HG02943 (cell line): ENCODE results near the gene PRLR.

ENCODE experiments used
- ATAC-seq: cut with Tn5 transposase; IDR thresholded peaks from one replicate; pipeline ENCODE4 v1.9.1; 2021; ENCODE audit warnings: mild to moderate bottlenecking, low read depth, moderate library complexity; ENCODE audit not compliant: unreplicated experiment

PRLR gene

DNA sequence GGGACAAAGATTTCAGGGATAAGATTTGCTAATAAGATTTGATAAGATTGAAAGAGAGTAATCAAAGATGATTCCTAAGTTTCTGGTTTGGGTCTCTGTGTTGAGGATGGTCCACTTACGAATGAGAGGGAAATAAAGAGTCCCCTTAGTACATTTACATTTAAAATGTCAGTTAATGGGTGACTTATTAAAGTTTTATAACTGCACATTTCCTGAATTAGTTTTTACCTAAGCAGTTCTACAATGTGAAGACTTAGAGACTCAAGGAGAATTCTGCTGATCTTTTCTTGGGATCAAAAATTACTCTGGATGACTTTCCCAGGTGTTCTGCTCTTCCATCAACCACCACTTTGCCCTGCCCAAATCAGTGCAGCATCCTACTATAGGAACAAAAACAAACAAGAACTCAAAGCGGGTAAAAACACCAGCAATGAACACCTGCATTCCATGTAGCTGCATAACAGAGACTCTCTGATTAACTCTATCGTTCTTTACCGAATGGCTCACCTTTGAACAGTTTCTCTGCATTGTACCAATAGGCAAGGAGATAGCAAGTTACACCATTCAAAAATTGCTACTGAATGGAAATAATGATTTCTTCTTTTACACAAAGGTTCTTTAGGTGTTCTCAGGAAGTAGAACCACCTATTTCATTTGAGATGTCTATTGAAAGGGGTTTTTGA is 65.3 kb downstream of the PRLR start:
- ATAC-seq = no peak

DNA sequence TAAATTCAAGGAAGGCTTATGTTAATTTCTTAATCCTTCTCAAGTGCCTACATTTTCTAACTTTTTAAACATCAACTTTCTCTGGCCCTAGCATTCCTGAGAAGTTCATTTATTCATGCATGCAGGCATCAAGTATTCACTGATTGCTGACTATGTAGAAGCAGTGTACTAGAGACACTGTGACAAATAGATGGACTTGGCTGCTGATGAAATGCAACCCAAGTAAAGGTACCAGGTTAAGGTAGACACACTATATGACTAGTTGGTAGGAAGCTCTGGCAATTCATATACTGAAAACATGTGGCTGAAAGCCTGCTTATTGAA is 66.6 kb downstream of the PRLR start:
- ATAC-seq = no peak

DNA sequence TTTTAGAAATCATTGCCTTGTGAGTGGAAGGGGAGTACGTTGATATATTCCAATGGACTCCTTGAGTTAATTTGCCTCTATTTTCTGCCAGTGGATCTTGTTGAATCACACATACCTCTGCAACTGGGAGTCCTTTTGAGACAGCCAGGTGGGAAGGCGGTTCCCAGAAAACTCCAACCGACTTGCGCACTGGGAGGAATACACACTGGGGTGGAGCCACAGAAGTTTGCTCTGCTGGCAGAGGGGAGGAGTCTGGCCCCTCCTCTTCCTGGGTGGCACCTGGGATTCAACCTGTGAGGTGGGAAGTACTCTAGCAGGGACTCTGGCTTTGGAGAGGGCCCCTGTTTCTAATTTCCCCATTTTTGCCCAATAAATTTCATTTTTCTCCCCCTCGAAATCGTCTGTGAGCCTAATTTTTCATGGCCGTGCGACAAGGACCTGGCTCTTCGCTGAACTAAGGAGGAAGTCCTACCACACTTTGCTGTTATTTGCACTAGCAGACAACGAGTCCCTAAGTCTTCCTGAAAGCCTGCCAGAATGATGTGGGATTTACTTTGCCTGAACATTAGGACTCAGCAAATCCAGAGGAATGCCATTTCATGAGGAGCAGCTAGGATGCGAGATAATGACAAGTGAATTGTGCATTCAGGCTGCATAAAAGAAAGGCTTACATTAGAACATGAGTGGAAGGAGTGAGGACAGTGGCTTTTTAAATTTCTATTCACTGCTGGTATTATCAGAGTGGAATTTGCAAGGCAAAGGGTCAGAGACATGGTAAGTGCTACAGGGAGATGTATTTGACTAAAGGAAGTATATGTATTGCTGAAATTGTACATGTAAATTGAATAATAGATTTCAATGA is 67.2 kb downstream of the PRLR start:
- no peak for ATAC-seq

DNA sequence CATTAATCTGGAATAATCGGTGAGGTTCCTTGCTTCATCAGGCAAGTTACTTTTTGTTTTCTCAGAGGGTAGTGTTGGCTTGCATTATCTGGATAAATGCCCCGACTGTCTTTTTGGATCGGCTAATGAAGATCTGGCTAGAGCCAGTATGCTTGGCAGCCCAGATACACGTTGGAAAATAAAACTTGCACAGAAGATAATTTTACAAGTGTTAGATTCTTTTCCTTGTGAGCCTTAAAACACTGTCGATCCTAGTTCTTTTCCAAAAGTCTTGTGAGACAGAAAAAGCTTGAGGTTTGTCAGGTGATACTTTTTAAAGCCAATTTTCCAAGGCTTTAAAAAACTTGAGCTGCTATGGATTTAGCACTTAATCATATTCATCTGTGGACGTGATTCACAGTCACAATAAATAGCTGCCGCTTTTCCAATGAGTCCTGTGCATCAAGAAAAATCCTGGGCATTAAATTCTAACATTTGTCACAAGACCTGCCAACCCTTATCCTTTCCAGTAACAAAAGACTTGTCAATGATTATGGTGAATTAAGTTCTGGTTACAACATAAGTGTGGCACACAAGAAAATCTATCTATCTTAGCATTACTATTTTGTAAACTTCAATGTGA is 68.5 kb downstream of the PRLR start:
- ATAC-seq = no peak

DNA sequence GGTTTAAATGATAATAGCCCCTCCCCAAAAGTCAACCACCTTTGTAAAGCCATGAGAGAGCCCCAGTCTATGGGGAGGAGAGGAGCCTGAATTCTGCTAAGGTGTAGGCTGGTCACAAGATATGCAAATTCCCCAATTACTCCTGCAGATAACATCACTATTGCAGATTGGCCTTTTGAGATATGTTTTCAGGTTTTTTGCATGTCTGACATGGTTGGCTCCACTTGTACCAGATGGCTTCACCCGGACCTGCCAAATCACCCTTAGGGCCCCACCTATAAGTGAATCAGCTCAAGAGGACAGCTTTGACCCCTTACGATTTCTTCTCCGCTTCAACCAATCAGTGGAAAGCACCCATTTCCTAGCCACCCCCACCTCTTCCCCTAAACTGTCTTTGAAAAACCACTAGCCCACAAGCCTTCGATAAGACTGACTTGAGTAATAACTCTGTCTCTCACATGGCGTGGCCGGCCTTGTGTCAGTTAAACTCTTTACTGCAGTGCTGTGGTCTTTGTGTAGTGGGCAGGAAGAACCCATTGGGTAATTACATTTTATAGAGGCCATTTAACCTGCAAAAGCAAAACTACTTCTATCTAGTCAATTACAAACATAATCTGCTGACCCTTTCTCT is 69.7 kb downstream of the PRLR start:
- ATAC-seq = no peak

DNA sequence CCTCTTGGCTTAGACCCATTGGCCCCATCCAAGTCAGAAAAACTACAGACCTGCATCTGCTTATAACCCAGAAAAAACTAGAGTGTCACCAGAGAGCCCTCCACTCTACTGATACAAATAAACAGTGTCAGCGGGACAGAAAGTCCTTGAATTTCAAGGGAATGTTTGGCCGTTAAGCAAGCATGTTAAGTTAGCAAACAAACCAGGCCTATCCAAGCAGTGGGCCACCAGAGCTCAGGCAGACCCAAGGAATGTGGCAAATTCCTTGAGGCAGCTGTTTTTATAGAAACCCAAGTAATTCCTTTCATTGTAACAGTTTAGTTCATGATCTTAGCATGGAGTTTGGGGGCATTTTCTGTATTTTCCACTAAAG is 70.9 kb downstream of the PRLR start:
- no peak for ATAC-seq

DNA sequence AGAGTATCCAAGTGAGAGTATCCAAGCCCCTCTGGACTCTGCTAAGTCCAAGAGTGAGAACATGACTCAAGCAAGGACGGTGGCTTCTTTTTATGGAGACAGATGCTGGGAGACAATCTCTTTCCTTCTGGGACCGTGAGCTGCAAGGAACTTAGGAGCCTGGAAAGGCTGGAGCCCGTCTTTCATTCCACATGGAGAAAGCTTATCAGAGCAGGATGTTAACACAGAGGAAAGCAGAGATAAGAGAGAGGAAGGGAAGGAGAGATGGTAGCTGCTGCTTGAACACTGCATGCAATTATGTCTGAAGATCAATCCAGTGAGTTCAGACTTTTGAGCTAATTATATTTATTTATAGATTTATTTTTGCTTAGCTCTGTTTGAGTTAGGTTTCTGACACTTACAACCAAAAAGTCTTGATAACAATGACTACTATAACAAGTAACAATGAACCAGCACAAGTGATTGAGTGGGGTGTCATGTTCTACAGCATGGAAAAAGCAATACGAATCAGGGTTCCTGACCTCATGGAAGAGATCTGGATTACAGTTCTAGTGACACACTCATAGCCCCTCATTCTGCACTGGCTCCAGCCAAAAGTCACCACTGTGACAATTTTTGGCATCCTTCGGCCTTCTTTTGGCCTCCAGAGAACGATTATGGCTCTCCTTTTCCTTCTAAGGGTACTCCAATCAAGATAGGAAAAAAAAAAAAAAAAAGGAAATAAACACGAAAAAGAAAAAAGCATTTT is 71.5 kb downstream of the PRLR start:
- ATAC-seq = no peak

DNA sequence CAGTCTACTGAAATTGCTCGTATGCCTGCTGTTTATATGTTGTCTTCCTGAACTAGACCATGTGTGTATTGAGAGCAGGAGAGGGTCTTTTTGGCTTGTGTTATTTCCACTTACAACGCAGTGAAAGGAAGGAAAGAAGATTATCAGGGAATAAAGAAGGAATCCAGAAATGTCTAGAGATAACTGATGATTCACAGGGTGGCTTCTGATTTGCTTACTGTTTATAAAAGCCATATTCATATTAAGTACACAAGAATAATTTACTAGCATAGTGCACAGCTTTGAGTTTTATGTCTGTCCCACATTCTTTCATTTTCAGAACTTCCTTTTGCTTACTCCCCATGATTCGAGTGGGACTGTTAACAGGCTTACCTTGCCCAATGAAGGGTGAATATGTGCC is 72.1 kb downstream of the PRLR start:
- no peak for ATAC-seq

DNA sequence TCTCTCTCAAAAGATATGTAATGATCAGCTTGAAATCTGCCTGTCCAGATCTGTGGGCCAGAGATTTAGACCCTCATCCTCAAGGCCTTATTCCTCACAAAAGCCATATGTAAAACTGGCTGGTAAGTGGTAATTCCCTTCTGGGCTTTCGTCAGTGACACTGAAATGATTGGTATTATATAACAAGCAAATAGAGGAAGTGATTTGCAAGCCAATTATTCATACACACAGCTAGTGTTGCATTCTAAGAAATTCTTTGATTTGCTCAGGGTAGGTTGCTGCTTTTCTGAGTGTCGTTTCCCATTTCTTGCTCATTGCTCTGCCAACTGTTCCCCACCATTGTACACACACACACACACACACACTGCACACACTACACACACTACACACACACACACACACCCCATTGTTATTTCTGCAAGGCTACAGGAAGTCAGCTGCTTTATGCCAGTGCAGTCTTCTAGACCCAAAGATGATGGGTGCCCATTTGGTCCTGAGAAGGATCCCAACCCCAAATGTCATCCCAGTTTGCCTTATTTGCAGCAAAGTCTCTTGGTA is 76.8 kb downstream of the PRLR start:
- ATAC-seq = no peak

DNA sequence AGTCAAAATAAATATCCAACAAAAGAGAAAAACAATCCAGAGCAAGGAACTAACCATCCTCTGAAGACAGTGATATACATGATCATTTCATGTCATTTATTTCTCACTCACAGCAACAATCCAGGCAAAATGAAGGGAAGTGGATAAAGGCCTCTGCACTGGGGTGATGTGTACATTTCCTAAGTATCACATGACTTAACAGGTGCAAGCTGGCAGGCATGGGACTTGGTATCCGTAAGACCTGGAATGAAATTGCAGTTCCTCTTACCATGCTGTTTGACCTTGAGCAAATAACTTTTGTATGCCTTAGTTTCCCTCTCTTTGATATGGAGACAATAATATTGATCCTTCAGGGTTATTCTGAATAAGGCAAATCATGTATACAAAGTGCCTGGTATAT is 77.6 kb downstream of the PRLR start:
- no peak for ATAC-seq

DNA sequence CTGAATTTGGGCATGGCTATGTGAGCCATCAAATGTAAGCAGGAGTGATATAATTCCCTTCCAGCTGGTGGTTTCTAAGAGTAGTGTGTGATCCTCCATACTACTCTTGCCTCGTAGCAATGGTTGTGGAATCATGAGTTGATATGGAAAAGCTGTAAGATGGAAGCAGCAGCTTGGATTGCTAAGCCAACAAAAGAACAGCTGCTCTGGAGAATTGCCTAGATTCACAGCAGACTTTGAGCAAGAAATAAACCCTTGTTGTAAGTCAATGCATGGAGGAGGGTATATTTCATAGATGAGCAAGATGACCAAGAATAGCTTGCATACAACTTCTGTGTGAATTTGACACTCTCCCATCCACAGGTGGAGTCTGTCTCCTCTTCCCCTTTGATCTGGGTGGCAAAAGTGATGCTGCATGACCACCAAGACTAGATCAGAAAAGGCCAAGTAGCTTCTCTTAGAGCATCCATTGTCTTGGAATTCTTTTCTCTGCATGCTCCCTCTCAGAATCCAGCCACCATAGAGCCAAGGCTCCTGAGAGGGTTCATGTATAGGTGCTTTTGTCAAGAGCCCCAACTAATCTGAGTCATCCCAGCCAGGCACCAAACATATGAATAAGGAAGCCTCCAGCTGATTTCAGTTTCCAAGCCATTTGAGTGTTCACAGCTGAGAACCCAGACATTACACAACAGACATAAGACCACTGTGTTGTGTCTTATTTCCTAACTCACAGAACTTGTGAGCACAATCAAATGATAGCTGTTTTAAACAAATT is 79.0 kb downstream of the PRLR start:
- ATAC-seq = no peak

DNA sequence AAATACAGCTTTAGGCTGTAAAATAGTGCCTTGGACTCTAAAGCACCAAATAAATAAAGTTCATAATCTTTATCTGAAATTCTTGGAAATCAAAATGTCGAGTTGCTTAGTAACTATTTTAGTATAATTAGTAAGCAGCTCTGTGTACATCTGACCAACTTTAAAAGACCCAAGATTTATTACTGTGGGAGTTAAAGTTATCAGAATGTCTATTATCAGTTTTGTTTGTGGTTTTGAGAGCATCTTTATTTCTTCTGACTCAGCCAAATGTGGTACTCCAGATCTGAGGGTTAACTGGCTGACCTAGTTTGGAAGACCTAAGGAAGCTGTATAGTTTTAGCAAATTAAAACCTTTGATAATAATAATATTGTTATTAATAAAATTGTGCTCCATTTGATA is 81.2 kb downstream of the PRLR start:
- ATAC-seq = no peak

DNA sequence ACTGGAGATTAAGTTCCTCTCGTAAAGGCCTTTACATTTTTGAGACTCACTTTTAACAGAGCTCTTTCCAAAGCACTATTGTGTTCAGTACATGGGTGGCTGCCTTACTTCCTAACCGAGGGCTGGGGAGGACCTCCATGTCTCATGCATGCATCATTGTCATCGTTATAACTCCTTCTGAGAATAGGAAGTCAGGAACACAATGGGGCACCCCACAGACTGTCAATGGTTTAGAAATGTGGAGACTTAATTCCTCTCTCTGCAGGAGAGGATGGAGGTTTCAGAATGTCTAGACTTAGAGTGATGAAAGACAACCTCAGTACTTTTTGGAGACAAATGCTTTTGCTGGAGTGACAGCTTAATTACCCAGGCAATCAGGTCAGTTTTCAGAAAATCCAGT is 83.9 kb downstream of the PRLR start:
- no peak for ATAC-seq

DNA sequence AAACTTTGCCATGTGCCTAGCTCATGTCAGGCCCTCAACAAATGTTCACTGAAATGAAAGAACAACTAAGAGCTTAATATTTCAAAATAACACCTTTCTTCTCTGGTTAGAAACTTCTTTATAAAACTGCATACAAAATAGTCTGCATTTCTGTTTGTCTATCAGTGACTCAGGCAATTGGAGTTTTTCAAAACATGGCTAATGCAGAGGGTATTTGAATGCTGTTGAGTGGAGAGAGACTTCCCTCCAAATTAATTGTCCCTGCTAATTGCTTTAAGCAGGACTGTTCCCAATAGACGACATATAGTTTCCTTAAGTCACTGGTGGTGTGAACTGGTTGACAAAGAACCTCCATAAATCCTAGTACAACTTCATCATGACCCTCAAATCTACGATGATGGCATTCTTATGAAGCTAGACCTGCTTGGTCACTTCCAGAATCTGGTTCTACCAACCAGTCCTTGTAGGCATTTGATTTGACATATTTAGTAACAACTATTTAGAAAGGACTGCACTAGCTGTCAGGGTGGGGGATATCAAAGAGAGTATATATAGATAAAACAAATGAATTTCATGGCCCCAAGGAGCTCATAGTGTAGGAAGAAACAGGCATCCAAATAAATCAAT is 84.5 kb downstream of the PRLR start:
- ATAC-seq = no peak

DNA sequence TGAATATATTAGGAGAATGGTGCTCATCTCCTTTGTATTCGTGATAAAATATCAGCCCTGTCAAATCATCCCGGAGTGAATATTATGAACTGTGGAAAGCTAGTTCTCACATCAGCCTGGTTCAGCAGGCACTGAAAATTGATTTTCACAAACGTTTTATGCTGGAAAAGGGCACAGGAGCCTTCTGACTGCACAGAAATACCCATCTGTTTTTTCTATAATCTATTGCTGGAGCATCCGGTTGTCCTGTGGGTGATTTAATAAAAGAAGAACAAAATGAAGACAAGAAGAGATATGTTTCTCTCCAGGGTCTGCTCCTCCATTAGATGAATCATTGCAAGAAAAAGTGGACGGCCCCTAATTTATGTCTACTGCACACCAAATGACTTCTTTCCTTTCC is 85.3 kb downstream of the PRLR start:
- no peak for ATAC-seq

DNA sequence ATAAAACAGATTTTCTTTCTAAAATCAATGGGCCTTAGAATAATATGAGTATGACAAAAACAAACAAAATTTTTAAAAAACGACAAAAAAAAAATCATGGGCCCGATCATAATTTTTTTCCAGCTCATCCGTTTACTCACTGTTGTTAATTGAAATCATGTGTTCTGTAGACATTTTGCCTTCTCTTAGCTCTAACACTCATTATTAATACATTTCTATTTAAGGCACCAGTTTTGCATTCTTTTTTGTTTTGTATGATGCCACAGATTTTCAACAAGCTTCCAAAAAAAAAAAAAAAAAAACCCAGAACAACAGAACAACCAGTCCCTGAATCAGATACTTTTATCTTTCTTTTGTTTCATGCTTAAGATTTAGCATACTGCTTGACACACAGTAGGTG is 86.4 kb downstream of the PRLR start:
- ATAC-seq = no peak

DNA sequence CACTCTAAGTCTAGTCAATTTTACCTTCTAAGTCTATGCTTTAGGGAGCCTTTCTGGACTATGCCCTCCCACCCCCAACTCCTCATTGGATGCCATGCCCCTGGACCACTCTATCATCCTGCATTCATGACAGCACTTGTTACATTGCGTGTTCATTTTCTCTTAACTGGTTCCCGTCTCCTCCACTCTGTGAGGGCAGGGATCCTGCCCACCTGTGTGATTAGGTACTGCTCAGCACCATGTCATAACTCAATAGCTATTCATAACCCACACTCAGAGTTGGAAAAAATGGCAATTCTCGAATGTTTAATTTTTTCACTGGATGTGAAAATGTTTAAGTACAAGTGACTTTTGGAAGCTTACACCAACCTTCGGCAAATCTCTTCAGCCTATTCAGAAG is 88.5 kb downstream of the PRLR start:
- ATAC-seq = no peak

DNA sequence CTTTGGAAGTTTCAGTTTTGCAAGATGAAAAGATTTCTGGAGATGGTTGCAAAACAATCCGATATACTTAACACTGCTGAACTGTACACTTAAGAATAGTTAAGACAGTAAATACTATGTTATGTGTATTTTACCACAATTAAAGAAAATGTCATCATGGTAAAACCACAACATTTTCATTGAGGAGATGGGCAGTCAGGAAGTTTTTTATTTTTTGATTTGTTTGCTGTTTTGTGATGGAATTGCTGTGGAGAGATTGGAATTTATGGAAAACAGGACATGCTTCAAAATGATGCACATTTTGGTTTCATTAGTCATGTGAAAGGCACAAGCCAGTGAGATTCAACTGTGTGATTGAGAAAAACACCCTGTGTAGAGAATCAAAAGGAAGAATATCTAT is 92.1 kb downstream of the PRLR start:
- ATAC-seq = no peak

DNA sequence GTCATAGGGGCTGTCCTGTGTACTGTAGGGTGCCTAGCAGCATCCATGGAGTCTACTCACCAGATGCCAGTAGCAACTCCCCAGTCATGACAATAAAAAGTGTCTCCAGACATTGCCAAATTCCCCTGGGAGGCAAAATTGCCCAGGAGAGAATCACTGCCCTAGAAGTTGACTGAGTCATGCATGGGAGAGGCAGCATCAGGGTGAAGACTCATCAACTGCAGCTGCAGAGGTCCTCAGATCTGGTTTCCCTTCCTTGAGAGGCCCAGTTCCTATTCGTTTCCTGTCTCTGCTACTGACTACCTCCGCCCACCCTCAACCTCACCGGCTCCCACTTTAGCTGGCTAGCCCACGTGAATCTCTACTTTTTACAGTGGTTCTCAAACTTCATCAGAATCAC is 93.9 kb downstream of the PRLR start:
- ATAC-seq = no peak
